ENCODE results near the gene RRAGD. TPM values are rescaled to one million over a fixed set of nuclear protein-coding genes. Genes with fewer than 3 reads are reported as not detected.

The RRAGD gene
- total RNA-seq, 2 donors from 2014 or later = 0.95 to 2.0 TPM

- Mint-ChIP-seq H3K4me1 (no peaks in the 10 kb centered on the region), H3K27ac (peak overlapping the region; percentile 41), H3K4me3 (no peak overlapping the region), H3K27me3 (ENCODE audit: insufficient read depth) (no peaks in the 10 kb centered on the region), H3K9me3 (peaks cover 31% of the 10 kb centered on the region), H3K36me3 (ENCODE audit: low read depth) (peaks cover 22% of the 10 kb centered on the region)
- peaks cover 26% of the 10 kb centered on the region for H3K9me3 ChIP-seq (ENCODE audit: control insufficient read depth, low read length)
- H3K27me3 ChIP-seq (ENCODE audit: control insufficient read depth, insufficient read depth, low read length, poor library complexity, severe bottlenecking) = no peaks in the 10 kb centered on the region
- WGBS, 2 experiments (ENCODE audit: insufficient coverage in 1 of 2, insufficient read length in 1 of 2) = 90% methylated on average over 3 of the region's 3 CpGs; no CpG with 5 or more reads in 1 of the 2 experiments
- no peak overlapping the region for H3K27ac ChIP-seq (ENCODE audit: low read depth, low read length)
- H3K36me3 ChIP-seq (ENCODE audit: control insufficient read depth, insufficient read depth, low read length) = peaks cover 40% of the 10 kb centered on the region
- no peaks in the 10 kb centered on the region for H3K4me1 ChIP-seq (ENCODE audit: control insufficient read depth, insufficient read depth, low read length)
- DNase-seq = no peak
- TF ChIP-seq CTCF (conservative IDR thresholded peaks at IDR 0.05) = no peak
- H3K4me3 ChIP-seq (ENCODE audit: low read length) = no peak overlapping the region
- H3K9ac ChIP-seq (ENCODE audit: extremely low read depth, low read length, poor library complexity, severe bottlenecking) = no peak overlapping the region
Observed at GRCh38 chr6:89324304-89324703, 87.8 kb downstream of the RRAGD start.

GRCh38 chr6:89323511-89323971, 88.5 kb downstream of the RRAGD start:
- no peak for DNase-seq
- Histone ChIP-seq H3K36me3 (ENCODE audit: control insufficient read depth, insufficient read depth, low read length) (peaks cover 32% of the 10 kb centered on the region), H3K9me3 (ENCODE audit: control insufficient read depth, low read length) (peaks cover 28% of the 10 kb centered on the region), H3K9ac (ENCODE audit: extremely low read depth, low read length, poor library complexity, severe bottlenecking) (no peak overlapping the region), H3K27me3 (ENCODE audit: control insufficient read depth, insufficient read depth, low read length, poor library complexity, severe bottlenecking) (no peaks in the 10 kb centered on the region), H3K4me3 (ENCODE audit: low read length) (no peak overlapping the region), H3K4me1 (ENCODE audit: control insufficient read depth, insufficient read depth, low read length) (no peaks in the 10 kb centered on the region), H3K27ac (ENCODE audit: low read depth, low read length) (no peak overlapping the region)
- WGBS, 2 experiments (ENCODE audit: insufficient coverage in 1 of 2, insufficient read length in 1 of 2) = 93 to 94% methylated on average over 3 of the region's 3 CpGs
- Mint-ChIP-seq H3K4me1 (no peaks in the 10 kb centered on the region), H3K9me3 (peaks cover 34% of the 10 kb centered on the region), H3K4me3 (no peak overlapping the region), H3K27ac (no peak overlapping the region), H3K27me3 (ENCODE audit: insufficient read depth) (no peaks in the 10 kb centered on the region), H3K36me3 (ENCODE audit: low read depth) (peaks cover 23% of the 10 kb centered on the region)
- TF ChIP-seq CTCF (conservative IDR thresholded peaks at IDR 0.05) = no peak

GRCh38 chr6:89321131-89321970, 90.7 kb downstream of the RRAGD start:
- 89 to 91% methylated on average over 8 of the region's 9 CpGs for WGBS, 2 experiments (ENCODE audit: insufficient coverage in 1 of 2, insufficient read length in 1 of 2)
- H3K36me3 ChIP-seq (ENCODE audit: control insufficient read depth, insufficient read depth, low read length) = peaks cover 10% of the 10 kb centered on the region
- H3K4me3 ChIP-seq (ENCODE audit: low read length) = no peak overlapping the region
- no peaks in the 10 kb centered on the region for H3K27me3 ChIP-seq (ENCODE audit: control insufficient read depth, insufficient read depth, low read length, poor library complexity, severe bottlenecking)
- peaks cover 18% of the 10 kb centered on the region for H3K36me3 Mint-ChIP-seq (ENCODE audit: low read depth)
- H3K4me1 ChIP-seq (ENCODE audit: control insufficient read depth, insufficient read depth, low read length) = no peaks in the 10 kb centered on the region
- DNase-seq = no peak
- H3K9me3 ChIP-seq (ENCODE audit: control insufficient read depth, low read length) = peaks cover 28% of the 10 kb centered on the region
- H3K9me3 Mint-ChIP-seq = peaks cover 34% of the 10 kb centered on the region
- H3K4me3 Mint-ChIP-seq = no peak overlapping the region
- no peaks in the 10 kb centered on the region for H3K27me3 Mint-ChIP-seq (ENCODE audit: insufficient read depth)
- H3K4me1 Mint-ChIP-seq = peaks cover 8% of the 10 kb centered on the region
- no peak overlapping the region for H3K27ac ChIP-seq (ENCODE audit: low read depth, low read length)
- H3K9ac ChIP-seq (ENCODE audit: extremely low read depth, low read length, poor library complexity, severe bottlenecking) = no peak overlapping the region
- no peak overlapping the region for H3K27ac Mint-ChIP-seq
- TF ChIP-seq CTCF (conservative IDR thresholded peaks at IDR 0.05) = no peak
